ENCODE measurements around the gene SCAMP2. TPM values are rescaled to one million over a fixed set of nuclear protein-coding genes. Genes with fewer than 3 reads are reported as not detected.

SCAMP2 gene
- total RNA-seq, 4 donors from 2014 or later, result 154 to 234 (median 193) TPM

GRCh38 chr15:74808840-74809229 lies 64.3 kb downstream of the SCAMP2 start:
- in situ Hi-C loops (cut with MboI; ENCODE audit: low pct_ligation_motif_present in 1 of 4, low pct_unique_long_range_greater_than_20kb in 1 of 4, low sequenced_read_pairs in 3 of 4), result no loop called here
- DNase-seq, result no peak
- peaks cover 4 to 24% (median 10%) of the 10 kb centered on the region in 4 donors for H3K4me1 ChIP-seq
- no peaks in the 10 kb centered on the region for H3K27me3 ChIP-seq
- WGBS, 2 donors (ENCODE audit: low coverage in 1 of 2), result 62 to 71% methylated on average over 4 of the region's 4 CpGs
- no peaks in the 10 kb centered on the region for H3K9me3 ChIP-seq
- H3K36me3 ChIP-seq, result no peaks in the 10 kb centered on the region
- no peak overlapping the region for H3K4me3 ChIP-seq
- TF ChIP-seq POLR2A (IDR thresholded peaks at IDR 0.05) (no peak), POLR2AphosphoS5 (IDR thresholded peaks at IDR 0.05) (no peak), EP300 (IDR thresholded peaks at IDR 0.05; ENCODE audit: low read depth) (no peak)
- TF ChIP-seq, protein P1, sequence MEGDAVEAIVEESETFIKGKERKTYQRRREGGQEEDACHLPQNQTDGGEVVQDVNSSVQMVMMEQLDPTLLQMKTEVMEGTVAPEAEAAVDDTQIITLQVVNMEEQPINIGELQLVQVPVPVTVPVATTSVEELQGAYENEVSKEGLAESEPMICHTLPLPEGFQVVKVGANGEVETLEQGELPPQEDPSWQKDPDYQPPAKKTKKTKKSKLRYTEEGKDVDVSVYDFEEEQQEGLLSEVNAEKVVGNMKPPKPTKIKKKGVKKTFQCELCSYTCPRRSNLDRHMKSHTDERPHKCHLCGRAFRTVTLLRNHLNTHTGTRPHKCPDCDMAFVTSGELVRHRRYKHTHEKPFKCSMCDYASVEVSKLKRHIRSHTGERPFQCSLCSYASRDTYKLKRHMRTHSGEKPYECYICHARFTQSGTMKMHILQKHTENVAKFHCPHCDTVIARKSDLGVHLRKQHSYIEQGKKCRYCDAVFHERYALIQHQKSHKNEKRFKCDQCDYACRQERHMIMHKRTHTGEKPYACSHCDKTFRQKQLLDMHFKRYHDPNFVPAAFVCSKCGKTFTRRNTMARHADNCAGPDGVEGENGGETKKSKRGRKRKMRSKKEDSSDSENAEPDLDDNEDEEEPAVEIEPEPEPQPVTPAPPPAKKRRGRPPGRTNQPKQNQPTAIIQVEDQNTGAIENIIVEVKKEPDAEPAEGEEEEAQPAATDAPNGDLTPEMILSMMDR (IDR thresholded peaks at IDR 0.05), result no peak
- intact Hi-C loops (cut with DNase I; ENCODE audit: low total_unique reads), result no loop called here
- peak overlapping the region in 3 of 4 donors; percentile 34 to 47 (median 34) for H3K27ac ChIP-seq

- Histone ChIP-seq H3K9me3 (no peaks in the 10 kb centered on the region), H3K27me3 (no peaks in the 10 kb centered on the region), H3K4me3 (no peak overlapping the region), H3K27ac (peak overlapping the region; percentile 29 to 62 (median 40)), H3K36me3 (no peaks in the 10 kb centered on the region), H3K4me1 (peaks cover 4 to 21% (median 10%) of the 10 kb centered on the region in 4 donors)
- WGBS, 2 donors (ENCODE audit: low coverage in 1 of 2), result 42 to 66% methylated on average over 7 to 18 of the region's 18 CpGs
- TF ChIP-seq EP300 (IDR thresholded peaks at IDR 0.05; ENCODE audit: low read depth), result no peak
- TF ChIP-seq POLR2A (IDR thresholded peaks at IDR 0.05), result no peak
- TF ChIP-seq POLR2AphosphoS5 (IDR thresholded peaks at IDR 0.05), result peak in 1 of 3 donors; percentile 58
- DNase-seq, result peak; percentile 79
- in situ Hi-C loops (cut with MboI; ENCODE audit: low pct_ligation_motif_present in 1 of 4, low pct_unique_long_range_greater_than_20kb in 1 of 4, low sequenced_read_pairs in 3 of 4), result no loop called here
- intact Hi-C loops (cut with DNase I; ENCODE audit: low total_unique reads), result no loop called here
These were observed 64.9 kb downstream of the SCAMP2 start for GRCh38 chr15:74808078-74808839.

GRCh38 chr15:74807282-74807681 lies 65.9 kb downstream of the SCAMP2 start:
- peaks cover 0 to 6% (median 2%) of the 10 kb centered on the region in 4 donors for H3K36me3 ChIP-seq
- peaks cover 4 to 21% (median 10%) of the 10 kb centered on the region in 4 donors for H3K4me1 ChIP-seq
- DNase-seq, result no peak
- H3K27me3 ChIP-seq, result no peaks in the 10 kb centered on the region
- peak overlapping the region in 2 of 4 donors; percentile 9 to 47 for H3K27ac ChIP-seq
- in situ Hi-C loops (cut with MboI; ENCODE audit: low pct_ligation_motif_present in 1 of 4, low pct_unique_long_range_greater_than_20kb in 1 of 4, low sequenced_read_pairs in 3 of 4), result no loop called here
- intact Hi-C loops (cut with DNase I; ENCODE audit: low total_unique reads), result no loop called here
- no peak for TF ChIP-seq POLR2AphosphoS5 (IDR thresholded peaks at IDR 0.05)
- TF ChIP-seq POLR2A (IDR thresholded peaks at IDR 0.05), result no peak
- TF ChIP-seq EP300 (IDR thresholded peaks at IDR 0.05; ENCODE audit: low read depth), result no peak
- TF ChIP-seq, protein P1 (IDR thresholded peaks at IDR 0.05), result no peak
- WGBS, 2 donors (ENCODE audit: low coverage in 1 of 2), result 31 to 40% methylated on average over 4 to 5 of the region's 5 CpGs
- H3K4me3 ChIP-seq, result no peak overlapping the region
- no peaks in the 10 kb centered on the region for H3K9me3 ChIP-seq

DNA sequence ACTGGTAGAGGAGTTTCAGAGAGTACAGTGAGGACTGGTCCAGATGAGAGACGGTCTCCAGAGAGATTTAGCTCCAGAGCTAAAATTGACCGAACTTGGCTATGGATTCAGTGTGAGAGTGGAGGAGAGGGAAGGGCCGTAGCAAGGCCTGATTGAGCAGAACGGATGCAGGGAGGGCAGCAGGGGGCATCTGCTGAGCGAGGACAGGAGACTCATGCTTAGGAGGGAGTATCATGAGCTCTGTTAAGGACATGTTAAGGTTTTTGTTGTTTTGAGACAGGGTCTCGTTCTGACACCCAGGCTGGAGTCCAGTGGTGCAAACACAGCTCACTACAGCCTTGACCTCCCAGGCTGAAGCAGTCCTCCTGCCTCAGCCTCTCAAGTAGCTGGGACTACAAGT lies 68.2 kb downstream of the SCAMP2 start:
- Histone ChIP-seq H3K9me3 (no peaks in the 10 kb centered on the region), H3K27ac (no peak overlapping the region), H3K4me1 (peaks cover 10 to 31% (median 16%) of the 10 kb centered on the region in 4 donors), H3K4me3 (no peak overlapping the region), H3K27me3 (no peaks in the 10 kb centered on the region), H3K36me3 (peaks cover 0 to 14% (median 6%) of the 10 kb centered on the region in 4 donors)
- in situ Hi-C loops (cut with MboI; ENCODE audit: low pct_ligation_motif_present in 1 of 4, low pct_unique_long_range_greater_than_20kb in 1 of 4, low sequenced_read_pairs in 3 of 4) (no loop called here), intact Hi-C loops (cut with DNase I; ENCODE audit: low total_unique reads) (no loop called here)
- 66 to 79% methylated on average over 3 to 6 of the region's 6 CpGs for WGBS, 2 donors (ENCODE audit: low coverage in 1 of 2)
- DNase-seq, result no peak
- TF ChIP-seq EP300 (IDR thresholded peaks at IDR 0.05; ENCODE audit: low read depth) (no peak), POLR2AphosphoS5 (IDR thresholded peaks at IDR 0.05) (no peak), POLR2A (IDR thresholded peaks at IDR 0.05) (no peak)
- TF ChIP-seq, protein P1 (IDR thresholded peaks at IDR 0.05), result no peak
